GM21529 (cell line): ENCODE results near the gene NEK4.
A peak's percentile ranks its signal among the peaks of the same experiment; 100 is the strongest.

Experiments used
- ATAC-seq: cut with Tn5 transposase; IDR thresholded peaks from one replicate; pipeline ENCODE4 v1.9.1; 2021; ENCODE audit not compliant: unreplicated experiment

Gene NEK4

GRCh38 chr3:52705438-52705687, 65.4 kb downstream of the NEK4 start:
- ATAC-seq = no peak

DNA sequence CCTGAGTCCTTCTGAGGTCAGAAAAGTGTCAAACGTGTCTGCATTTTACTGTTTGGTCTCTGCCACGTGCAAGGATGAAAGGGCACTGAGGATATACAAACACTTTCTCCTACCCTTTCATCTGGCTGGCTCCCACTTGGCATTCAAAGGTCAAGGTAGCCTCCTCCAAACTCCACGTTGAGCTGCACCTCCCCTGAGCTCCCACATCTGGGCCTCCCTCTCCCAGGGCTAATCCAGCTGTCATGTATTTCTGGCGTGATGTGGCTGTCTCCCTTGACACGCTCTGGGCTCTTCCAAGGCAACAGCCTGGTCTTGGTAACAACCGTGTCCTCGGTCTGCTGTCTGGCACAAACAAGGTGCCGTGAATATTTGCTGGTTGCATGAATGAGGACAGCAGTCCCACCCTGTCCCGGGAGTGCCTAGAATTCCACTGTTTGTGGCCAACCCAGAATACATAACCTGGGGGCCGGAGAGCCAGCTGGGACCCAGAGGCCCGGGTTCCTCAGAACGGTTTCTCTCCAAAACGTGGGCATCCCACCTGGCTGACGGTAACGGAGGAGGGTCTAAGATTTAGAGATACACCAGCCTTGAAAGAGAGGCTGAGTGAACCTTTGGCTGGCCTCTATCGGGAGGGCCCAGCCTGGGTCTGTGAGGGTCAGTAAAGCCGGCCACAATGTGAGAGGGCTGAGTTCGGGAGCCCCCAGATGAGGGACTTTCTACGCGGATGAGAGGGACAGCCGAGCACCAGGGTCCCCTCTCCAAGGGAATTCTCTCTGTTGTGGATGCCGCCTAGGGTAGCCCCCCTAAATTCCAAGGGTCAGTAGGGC, 65.9 kb downstream of the NEK4 start:
- ATAC-seq = peak; percentile 2

GRCh38 chr3:52703341-52703740, 67.4 kb downstream of the NEK4 start:
- no peak for ATAC-seq

DNA sequence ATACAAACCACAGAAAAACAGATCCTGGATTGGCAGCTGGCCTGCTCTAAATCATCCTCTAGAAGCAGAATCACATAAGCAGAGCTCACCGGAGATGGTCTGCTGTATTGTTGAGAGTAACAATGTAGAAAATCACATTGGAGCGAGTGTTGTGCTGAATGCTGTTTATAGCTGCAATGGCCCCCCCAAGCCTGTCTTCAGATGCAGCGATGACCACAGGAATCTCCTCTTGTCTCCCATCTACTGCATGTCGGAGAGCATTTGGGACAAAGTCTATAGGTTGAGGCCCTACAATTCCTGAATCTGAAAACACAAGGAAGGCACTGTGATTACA, 73.1 kb downstream of the NEK4 start:
- ATAC-seq = no peak

GRCh38 chr3:52696830-52697631, 73.7 kb downstream of the NEK4 start:
- no peak for ATAC-seq

GRCh38 chr3:52695798-52696671, 74.7 kb downstream of the NEK4 start:
- no peak for ATAC-seq

DNA sequence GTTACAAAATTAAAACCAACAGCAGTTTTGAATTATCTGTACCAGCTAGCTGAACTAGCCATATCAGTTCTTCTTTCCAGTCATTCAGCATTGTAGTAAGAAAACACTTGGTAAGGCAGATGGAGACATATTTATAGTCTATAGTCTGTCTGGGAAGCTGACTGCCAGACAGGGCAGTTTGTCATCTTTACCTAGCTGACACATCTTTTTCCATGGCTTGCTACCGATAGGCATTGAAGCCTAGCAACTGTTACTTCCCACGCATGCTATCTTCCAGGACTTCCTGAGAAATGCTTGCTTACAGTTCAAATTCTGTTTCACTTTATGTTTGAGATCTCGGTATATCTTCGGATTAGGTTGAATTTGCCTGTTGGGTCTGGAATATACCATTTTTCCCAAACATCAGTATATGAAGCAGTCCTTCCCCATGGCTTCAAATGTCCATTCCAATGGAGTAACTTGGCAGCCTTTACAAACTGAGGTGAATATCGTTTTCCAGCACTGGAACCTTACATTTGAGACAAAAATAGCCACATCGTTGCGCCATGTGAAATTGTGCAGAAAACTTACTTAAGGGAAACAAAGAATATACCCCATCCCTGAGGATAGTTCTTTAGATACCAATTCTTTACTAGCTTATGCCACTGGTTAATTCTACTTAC, 76.1 kb downstream of the NEK4 start:
- no peak for ATAC-seq

GRCh38 chr3:52693071-52693470, 77.7 kb downstream of the NEK4 start:
- ATAC-seq = no peak

GRCh38 chr3:52690560-52690959, 80.2 kb downstream of the NEK4 start:
- ATAC-seq = no peak

DNA sequence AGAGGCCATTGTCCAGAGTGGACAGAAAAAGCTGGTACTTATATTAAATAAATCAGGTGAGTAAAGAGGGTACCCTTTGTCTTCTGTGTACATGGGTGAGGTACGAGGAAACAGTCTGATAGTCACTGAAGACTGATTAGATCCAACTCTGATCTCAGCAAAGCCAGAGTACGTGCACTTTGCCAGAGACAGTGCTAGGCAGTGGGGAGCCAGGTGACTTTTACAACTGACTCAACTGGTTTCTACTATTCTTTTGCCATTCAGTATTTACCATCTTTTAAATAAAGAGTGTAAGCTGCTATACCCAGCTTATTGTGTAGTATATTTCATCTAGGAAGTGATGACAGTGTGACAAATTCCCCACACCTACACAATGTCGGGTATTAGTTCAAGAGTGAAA, 81.6 kb downstream of the NEK4 start:
- ATAC-seq = no peak

- ATAC-seq = no peak
These were observed 82.5 kb downstream of the NEK4 start for GRCh38 chr3:52688266-52688665.

GRCh38 chr3:52685709-52686691, 84.7 kb downstream of the NEK4 start, which contains the start of the genes GNL3 and PBRM1:
GNL3 (plus strand) TSS chr3:52686032; CDS start chr3:52686093, 61 bp downstream.
PBRM1 (minus strand) TSS chr3:52685913.
- ATAC-seq = peak; percentile 63

DNA sequence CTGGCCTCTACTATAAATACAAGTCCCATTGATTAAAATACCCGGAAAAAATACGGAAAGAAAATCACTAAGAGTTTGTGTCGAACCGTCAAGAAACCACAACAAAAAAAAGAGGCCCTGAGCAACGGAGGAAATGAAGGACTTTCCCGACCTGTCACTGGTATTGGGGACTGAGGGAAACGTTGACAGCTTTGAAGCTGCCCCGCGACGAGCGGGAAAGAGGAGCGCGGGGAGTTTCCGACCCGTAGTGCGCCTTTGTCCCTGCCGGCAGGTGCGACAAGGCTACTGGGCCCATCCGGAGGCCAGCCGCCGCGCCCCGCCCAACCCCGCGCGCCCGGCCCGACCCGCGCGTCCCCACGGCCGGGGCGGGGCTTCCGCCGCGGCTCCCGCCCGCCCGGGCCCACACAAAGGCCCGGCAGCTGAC, 85.4 kb downstream of the NEK4 start:
- peak; percentile 75 for ATAC-seq

DNA sequence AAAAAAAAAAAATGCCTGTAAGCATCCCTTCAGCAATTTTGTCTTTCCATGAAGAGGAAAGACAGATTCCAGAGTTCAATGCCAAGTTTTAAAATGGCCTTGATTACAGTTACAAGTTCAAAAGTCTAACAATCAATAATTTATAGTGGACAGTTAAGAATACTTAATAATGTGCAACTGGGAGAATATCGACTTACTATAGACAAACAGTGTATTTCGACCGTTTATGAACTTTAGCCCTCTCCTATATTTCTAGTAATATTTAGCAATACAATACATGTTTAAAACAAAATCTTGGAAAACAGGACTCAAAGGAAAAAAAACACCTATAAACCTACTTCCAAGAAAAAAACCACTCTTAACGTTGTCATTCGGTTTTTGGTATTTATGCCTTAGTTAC, 86.6 kb downstream of the NEK4 start:
- ATAC-seq = no peak

- no peak for ATAC-seq
These were observed 87.1 kb downstream of the NEK4 start for GRCh38 chr3:52683611-52684010.

DNA sequence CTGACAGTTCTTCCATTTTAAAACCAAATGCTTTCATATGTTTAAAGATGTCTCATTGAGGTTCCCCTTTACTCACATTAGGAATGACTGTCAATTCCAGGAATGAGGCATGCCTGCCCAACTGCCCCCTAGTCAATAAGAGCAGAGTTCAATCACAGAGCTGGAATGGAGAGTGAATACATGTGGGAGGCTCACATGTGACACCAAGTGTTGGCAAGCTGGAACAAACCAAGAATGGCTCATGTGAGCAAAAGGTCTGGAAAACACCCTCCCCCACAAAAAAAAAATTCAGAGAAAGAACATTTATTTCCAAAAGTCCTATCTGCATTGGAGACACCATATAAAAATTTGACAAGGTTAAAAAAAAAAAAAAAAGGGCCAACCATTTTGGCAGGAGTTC, 88.7 kb downstream of the NEK4 start:
- ATAC-seq = no peak

DNA sequence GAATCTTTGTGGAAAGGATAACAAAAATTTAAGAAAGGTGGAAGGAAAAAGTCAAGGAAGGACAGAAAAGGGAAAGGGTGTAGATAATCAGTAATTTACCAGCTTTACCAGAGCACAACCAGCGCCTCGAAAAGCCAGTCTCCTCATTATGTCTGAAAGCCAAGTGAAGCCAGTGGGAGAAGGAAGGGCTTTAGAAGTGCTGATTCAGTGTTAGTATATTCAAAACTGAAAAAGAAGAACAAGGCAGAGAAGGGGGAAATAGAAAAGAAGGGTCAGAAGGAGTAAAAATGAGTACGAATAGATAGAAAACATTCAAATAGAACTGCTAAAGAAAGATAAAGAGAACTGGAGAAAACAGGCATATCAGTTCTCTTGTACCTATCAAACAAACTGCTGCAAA, 89.1 kb downstream of the NEK4 start:
- ATAC-seq = no peak

GRCh38 chr3:52679811-52680210, 90.9 kb downstream of the NEK4 start:
- no peak for ATAC-seq

DNA sequence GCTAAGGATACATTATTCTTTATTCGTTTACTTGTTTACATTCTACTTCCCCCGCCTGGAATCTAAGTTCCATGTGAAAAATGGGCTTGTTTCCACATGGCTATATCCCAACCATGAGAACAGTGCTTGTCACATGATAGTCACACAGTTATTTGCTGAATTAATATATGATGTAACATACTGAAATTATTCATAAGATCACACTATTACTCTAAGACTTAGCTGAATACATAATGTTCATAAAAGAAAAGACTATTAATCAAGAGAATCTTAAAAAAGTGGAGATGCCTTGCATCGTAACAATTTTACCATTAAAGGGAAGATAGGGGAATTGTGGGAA, 91.6 kb downstream of the NEK4 start:
- no peak for ATAC-seq
